GM21723 (cell line): ENCODE measurements around the gene XRCC3.

ENCODE experiments used
- ATAC-seq: cut with Tn5 transposase; IDR thresholded peaks from one replicate; pipeline ENCODE4 v1.9.1; 2021; ENCODE audit warnings: mild to moderate bottlenecking, moderate library complexity; ENCODE audit not compliant: unreplicated experiment

Gene XRCC3

GRCh38 chr14:103738701-103739451, 23.6 kb upstream of the XRCC3 start:
- no peak for ATAC-seq

- no peak for ATAC-seq
Measured at GRCh38 chr14:103738166-103738565, 22.9 kb upstream of the XRCC3 start.

- ATAC-seq: no peak
Measured at GRCh38 chr14:103737432-103738045, 22.3 kb upstream of the XRCC3 start.

GRCh38 chr14:103736546-103737431, 21.5 kb upstream of the XRCC3 start:
- no peak for ATAC-seq

- no peak for ATAC-seq
Measured at GRCh38 chr14:103735815-103736545, 20.7 kb upstream of the XRCC3 start.

GRCh38 chr14:103735439-103735814, 20.2 kb upstream of the XRCC3 start:
- no peak for ATAC-seq

GRCh38 chr14:103735022-103735421, 19.8 kb upstream of the XRCC3 start:
- ATAC-seq: no peak

- ATAC-seq: no peak
Measured at GRCh38 chr14:103734081-103734888, 19.0 kb upstream of the XRCC3 start.

- ATAC-seq: no peak
Measured at GRCh38 chr14:103733651-103734050, 18.4 kb upstream of the XRCC3 start.

GRCh38 chr14:103732868-103733620, 17.8 kb upstream of the XRCC3 start:
- ATAC-seq: no peak

GRCh38 chr14:103731916-103732867, 16.9 kb upstream of the XRCC3 start:
- ATAC-seq: no peak

GRCh38 chr14:103731481-103731880, 16.2 kb upstream of the XRCC3 start:
- no peak for ATAC-seq

- ATAC-seq: no peak
Measured at GRCh38 chr14:103730490-103731035, 15.3 kb upstream of the XRCC3 start.

- no peak for ATAC-seq
Measured at GRCh38 chr14:103729496-103730448, 14.5 kb upstream of the XRCC3 start.

GRCh38 chr14:103728721-103729120, 13.5 kb upstream of the XRCC3 start:
- ATAC-seq: no peak

- no peak for ATAC-seq
Measured at GRCh38 chr14:103728141-103728540, 12.9 kb upstream of the XRCC3 start.
